ENCODE results near the gene CCDC150. TPM values are rescaled to one million over a fixed set of nuclear protein-coding genes. Genes with fewer than 3 reads are reported as not detected.

Gene CCDC150
- total and polyA plus RNA-seq, 4 donors = 0.78 to 6.3 (median 5.1) TPM

DNA sequence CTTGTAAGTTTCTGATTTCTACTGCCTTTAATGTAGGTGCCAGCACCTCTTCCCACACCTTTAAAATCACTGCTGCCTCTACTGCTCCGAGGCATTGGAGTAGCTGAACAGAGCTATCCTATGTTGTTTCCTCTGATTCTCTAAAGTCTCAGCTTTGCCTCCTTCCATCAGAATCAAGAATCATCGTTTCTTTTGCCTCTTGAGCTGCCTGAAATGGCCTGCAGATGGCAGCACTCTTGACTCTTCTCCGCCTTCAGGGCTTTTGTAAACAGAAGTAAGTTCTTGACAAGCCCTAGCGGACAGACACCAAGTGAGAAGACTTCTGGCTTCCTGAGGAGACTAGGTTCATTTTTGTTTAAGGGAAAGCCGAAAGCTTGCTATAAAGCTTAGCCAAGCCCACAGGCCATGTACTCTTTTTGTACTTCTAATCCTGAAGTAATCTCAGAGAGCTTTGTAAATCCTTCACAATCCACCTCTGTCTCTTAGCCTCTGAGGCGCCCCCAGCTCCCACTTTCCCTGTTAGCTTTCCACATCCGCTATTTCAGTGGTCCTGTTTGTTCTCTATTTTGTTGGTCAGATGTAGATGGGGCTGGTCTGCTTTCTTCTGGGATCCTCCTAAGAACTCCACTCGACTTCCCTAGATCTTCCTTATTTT lies 111.6 kb downstream of the CCDC150 start:
- Histone ChIP-seq H3K27me3 (ENCODE audit: control insufficient read depth in 4 of 4, insufficient read depth in 4 of 4, low read length in 3 of 4) (no peaks in the 10 kb centered on the region), H3K36me3 (ENCODE audit: control insufficient read depth in 4 of 4, insufficient read depth in 3 of 4, low read depth in 1 of 4, low read length in 3 of 4) (no peaks in the 10 kb centered on the region), H3K27ac (ENCODE audit: low read depth in 1 of 2, low read length in 2 of 2) (no peak overlapping the region), H3K4me1 (ENCODE audit: control insufficient read depth in 4 of 4, insufficient read depth in 4 of 4, low read length in 3 of 4) (peaks cover 0 to 20% (median 5%) of the 10 kb centered on the region in 4 donors), H3K9ac (ENCODE audit: low read depth in 1 of 2, low read length in 2 of 2) (no peak overlapping the region), H3K4me3 (ENCODE audit: low read depth in 1 of 3, low read length in 3 of 3) (no peak overlapping the region), H3K9me3 (ENCODE audit: control insufficient read depth in 4 of 4, low read length in 3 of 4) (no peaks in the 10 kb centered on the region)
- DNase-seq (ENCODE audit: low spot score) = peak; percentile 46
- peak in 1 of 2 donors; percentile 15 for TF ChIP-seq HNF4A (conservative IDR thresholded peaks at IDR 0.05)
- TF ChIP-seq, protein P1, sequence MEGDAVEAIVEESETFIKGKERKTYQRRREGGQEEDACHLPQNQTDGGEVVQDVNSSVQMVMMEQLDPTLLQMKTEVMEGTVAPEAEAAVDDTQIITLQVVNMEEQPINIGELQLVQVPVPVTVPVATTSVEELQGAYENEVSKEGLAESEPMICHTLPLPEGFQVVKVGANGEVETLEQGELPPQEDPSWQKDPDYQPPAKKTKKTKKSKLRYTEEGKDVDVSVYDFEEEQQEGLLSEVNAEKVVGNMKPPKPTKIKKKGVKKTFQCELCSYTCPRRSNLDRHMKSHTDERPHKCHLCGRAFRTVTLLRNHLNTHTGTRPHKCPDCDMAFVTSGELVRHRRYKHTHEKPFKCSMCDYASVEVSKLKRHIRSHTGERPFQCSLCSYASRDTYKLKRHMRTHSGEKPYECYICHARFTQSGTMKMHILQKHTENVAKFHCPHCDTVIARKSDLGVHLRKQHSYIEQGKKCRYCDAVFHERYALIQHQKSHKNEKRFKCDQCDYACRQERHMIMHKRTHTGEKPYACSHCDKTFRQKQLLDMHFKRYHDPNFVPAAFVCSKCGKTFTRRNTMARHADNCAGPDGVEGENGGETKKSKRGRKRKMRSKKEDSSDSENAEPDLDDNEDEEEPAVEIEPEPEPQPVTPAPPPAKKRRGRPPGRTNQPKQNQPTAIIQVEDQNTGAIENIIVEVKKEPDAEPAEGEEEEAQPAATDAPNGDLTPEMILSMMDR (IDR thresholded peaks at IDR 0.05; ENCODE audit: low read depth, low read length, missing input control) = peak; percentile 62
- TF ChIP-seq FOXA1 (IDR thresholded peaks at IDR 0.05) = no peak
- TF ChIP-seq GABPA (IDR thresholded peaks at IDR 0.05 in 1 of 2, conservative IDR thresholded peaks at IDR 0.05 in 1 of 2) = no peak
- TF ChIP-seq YY1 (IDR thresholded peaks at IDR 0.05) = peak; percentile 27
- peak; percentile 65 to 80 for TF ChIP-seq RAD21 (IDR thresholded peaks at IDR 0.05)
- peak; percentile 11 for TF ChIP-seq FOXA2 (IDR thresholded peaks at IDR 0.05)
- 67% methylated on average over 8 of the region's 8 CpGs for WGBS

DNA sequence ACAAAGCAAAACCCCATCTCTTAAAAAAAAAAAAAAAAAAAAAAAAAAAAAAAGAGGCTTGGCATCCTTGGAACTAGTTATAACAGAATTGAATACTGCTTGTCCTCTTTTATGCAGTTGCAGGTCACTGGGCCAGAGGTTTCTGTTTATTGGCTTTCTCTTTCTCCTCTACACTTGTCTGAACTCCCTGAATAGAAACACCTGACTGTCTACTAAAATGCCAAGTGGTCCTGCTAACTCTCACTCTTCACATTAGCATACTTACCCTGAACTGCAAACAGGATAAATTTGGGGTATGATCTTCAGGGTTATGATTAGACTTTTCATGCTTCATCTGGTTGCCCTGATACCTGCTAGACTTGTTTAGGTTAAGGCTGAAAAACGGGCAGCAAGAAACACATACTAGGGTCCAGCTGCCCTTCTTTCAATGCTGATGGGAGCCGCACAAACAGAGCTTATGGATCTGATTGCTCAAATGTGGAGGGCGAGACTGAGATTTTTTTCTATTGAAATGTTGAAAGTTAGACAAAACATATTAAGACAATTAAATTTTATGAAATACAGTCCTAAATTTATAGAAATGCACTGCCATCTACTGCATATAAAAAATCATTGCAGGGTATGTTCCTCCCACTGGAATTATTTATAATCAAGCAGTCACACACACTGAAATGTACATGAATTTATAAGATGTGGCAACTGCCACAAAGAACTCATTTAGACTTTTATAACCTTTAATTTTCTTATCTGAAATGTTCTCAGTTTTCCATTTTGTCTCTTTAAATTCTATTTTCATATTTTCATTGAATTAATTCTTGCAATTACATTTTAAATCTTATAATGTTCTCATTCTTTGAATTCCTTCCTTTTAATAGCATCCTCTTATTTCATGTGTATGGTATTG lies 119.2 kb downstream of the CCDC150 start:
- Histone ChIP-seq H3K9ac (ENCODE audit: low read depth in 1 of 2, low read length in 2 of 2) (no peak overlapping the region), H3K4me1 (ENCODE audit: control insufficient read depth in 4 of 4, insufficient read depth in 4 of 4, low read length in 3 of 4) (peaks cover 0 to 5% (median 0%) of the 10 kb centered on the region in 4 donors), H3K27ac (ENCODE audit: low read depth in 1 of 2, low read length in 2 of 2) (no peak overlapping the region), H3K4me3 (ENCODE audit: low read depth in 1 of 3, low read length in 3 of 3) (no peak overlapping the region), H3K9me3 (ENCODE audit: control insufficient read depth in 4 of 4, low read length in 3 of 4) (no peaks in the 10 kb centered on the region), H3K36me3 (ENCODE audit: control insufficient read depth in 4 of 4, insufficient read depth in 3 of 4, low read depth in 1 of 4, low read length in 3 of 4) (peaks cover 0 to 6% (median 6%) of the 10 kb centered on the region in 4 donors), H3K27me3 (ENCODE audit: control insufficient read depth in 4 of 4, insufficient read depth in 4 of 4, low read length in 3 of 4) (no peaks in the 10 kb centered on the region)
- DNase-seq (ENCODE audit: low spot score) = no peak
- 72% methylated on average over 3 of the region's 3 CpGs for WGBS
- TF ChIP-seq, protein P2, sequence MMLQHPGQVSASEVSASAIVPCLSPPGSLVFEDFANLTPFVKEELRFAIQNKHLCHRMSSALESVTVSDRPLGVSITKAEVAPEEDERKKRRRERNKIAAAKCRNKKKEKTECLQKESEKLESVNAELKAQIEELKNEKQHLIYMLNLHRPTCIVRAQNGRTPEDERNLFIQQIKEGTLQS (IDR thresholded peaks at IDR 0.05) = no peak
- TF ChIP-seq YY1 (IDR thresholded peaks at IDR 0.05) (no peak), HNF4A (conservative IDR thresholded peaks at IDR 0.05) (no peak), TAF1 (conservative IDR thresholded peaks at IDR 0.05) (no peak), HNF4G (IDR thresholded peaks at IDR 0.05) (no peak), EGR1 (IDR thresholded peaks at IDR 0.05; ENCODE audit: low read depth in 2 of 2) (no peak), RAD21 (IDR thresholded peaks at IDR 0.05) (peak; percentile 72 to 73), JUND (IDR thresholded peaks at IDR 0.05) (no peak)
- TF ChIP-seq, protein P1 (IDR thresholded peaks at IDR 0.05; ENCODE audit: low read depth, low read length, missing input control) = peak; percentile 53
- TF ChIP-seq, protein P3, sequence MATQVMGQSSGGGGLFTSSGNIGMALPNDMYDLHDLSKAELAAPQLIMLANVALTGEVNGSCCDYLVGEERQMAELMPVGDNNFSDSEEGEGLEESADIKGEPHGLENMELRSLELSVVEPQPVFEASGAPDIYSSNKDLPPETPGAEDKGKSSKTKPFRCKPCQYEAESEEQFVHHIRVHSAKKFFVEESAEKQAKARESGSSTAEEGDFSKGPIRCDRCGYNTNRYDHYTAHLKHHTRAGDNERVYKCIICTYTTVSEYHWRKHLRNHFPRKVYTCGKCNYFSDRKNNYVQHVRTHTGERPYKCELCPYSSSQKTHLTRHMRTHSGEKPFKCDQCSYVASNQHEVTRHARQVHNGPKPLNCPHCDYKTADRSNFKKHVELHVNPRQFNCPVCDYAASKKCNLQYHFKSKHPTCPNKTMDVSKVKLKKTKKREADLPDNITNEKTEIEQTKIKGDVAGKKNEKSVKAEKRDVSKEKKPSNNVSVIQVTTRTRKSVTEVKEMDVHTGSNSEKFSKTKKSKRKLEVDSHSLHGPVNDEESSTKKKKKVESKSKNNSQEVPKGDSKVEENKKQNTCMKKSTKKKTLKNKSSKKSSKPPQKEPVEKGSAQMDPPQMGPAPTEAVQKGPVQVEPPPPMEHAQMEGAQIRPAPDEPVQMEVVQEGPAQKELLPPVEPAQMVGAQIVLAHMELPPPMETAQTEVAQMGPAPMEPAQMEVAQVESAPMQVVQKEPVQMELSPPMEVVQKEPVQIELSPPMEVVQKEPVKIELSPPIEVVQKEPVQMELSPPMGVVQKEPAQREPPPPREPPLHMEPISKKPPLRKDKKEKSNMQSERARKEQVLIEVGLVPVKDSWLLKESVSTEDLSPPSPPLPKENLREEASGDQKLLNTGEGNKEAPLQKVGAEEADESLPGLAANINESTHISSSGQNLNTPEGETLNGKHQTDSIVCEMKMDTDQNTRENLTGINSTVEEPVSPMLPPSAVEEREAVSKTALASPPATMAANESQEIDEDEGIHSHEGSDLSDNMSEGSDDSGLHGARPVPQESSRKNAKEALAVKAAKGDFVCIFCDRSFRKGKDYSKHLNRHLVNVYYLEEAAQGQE (IDR thresholded peaks at IDR 0.05) = no peak
